Mesenchymal stem cell (in vitro differentiated cells and primary cell): Measurements from ENCODE around the gene RPIA.

Source experiments
- DNase-seq: peaks from one replicate; pipeline ENCODE4 v3.0.0-alpha.2; 2013
- H2AFZ ChIP-seq: one replicate; pipeline ENCODE4 v1.6.1; 2013; ENCODE audit warnings: low read depth, mild to moderate bottlenecking, control low read depth, inconsistent platforms, low read length, moderate library complexity
- H2AK5ac ChIP-seq: 2 replicates; pipeline ENCODE4 v1.6.1; 2013; ENCODE audit warnings: low read length, moderate library complexity, mild to moderate bottlenecking, inconsistent platforms; ENCODE audit not compliant: severe bottlenecking
- H2BK120ac ChIP-seq: one replicate; pipeline ENCODE4 v1.6.1; 2013; ENCODE audit warnings: low read depth, mild to moderate bottlenecking, inconsistent platforms, low read length, moderate library complexity
- H2BK12ac ChIP-seq, 2 experiments: one replicate each; pipeline ENCODE4 v1.6.1; 2013; ENCODE audit warnings: inconsistent platforms in 2 of 2, low read length in 2 of 2, mild to moderate bottlenecking in 2 of 2, moderate library complexity in 2 of 2, control low read depth in 1 of 2
- H2BK15ac ChIP-seq: one replicate; pipeline ENCODE4 v1.6.1; 2013; ENCODE audit warnings: mild to moderate bottlenecking, low read depth, inconsistent platforms; ENCODE audit not compliant: poor library complexity, severe bottlenecking
- H2BK5ac ChIP-seq: 2 replicates; pipeline ENCODE4 v1.6.1; 2013; ENCODE audit warnings: low read depth, mild to moderate bottlenecking, low read length, control low read depth, inconsistent platforms; ENCODE audit not compliant: poor library complexity, severe bottlenecking
- H3K14ac ChIP-seq, 2 experiments: one replicate each; pipeline ENCODE4 v1.6.1; 2013; ENCODE audit warnings: inconsistent platforms in 2 of 2, low read length in 2 of 2, control low read depth in 1 of 2, mild to moderate bottlenecking in 1 of 2, moderate library complexity in 1 of 2
- H3K18ac ChIP-seq, 2 experiments: one replicate each; pipeline ENCODE4 v1.6.1; 2013; ENCODE audit warnings: inconsistent platforms in 2 of 2, low read length in 2 of 2, control low read depth in 1 of 2, low read depth in 1 of 2, mild to moderate bottlenecking in 1 of 2
- H3K23ac ChIP-seq, 2 experiments: one replicate each; pipeline ENCODE4 v1.6.1; 2013; ENCODE audit warnings: inconsistent platforms in 2 of 2, low read length in 2 of 2, mild to moderate bottlenecking in 2 of 2, moderate library complexity in 2 of 2, control low read depth in 1 of 2
- H3K27ac ChIP-seq: 2 replicates; pipeline ENCODE4 v1.5.1; 2013; ENCODE audit warnings: mild to moderate bottlenecking, moderate library complexity, low read length, control low read depth, inconsistent platforms; ENCODE audit not compliant: poor library complexity, severe bottlenecking
- H3K27me3 ChIP-seq, 2 experiments: 2 replicates each; pipeline versions ENCODE4 v1.6.1 to v1.7.0; 2013; ENCODE audit warnings: low read length in 2 of 2, mild to moderate bottlenecking in 2 of 2, moderate library complexity in 2 of 2, control low read depth in 1 of 2, inconsistent platforms in 1 of 2; ENCODE audit not compliant: control insufficient read depth in 1 of 2, insufficient read depth in 1 of 2
- H3K36me3 ChIP-seq, 2 experiments: 2 replicates each; pipeline versions ENCODE4 v1.6.1 to v1.7.0; 2013; ENCODE audit warnings: low read length in 2 of 2, control low read depth in 1 of 2, inconsistent platforms in 1 of 2, low read depth in 1 of 2, mild to moderate bottlenecking in 1 of 2; ENCODE audit not compliant: insufficient read depth in 2 of 2, control insufficient read depth in 1 of 2
- H3K4ac ChIP-seq, 2 experiments: one replicate each; pipeline ENCODE4 v1.6.1; 2013; ENCODE audit warnings: inconsistent platforms in 2 of 2, low read length in 2 of 2, mild to moderate bottlenecking in 2 of 2, moderate library complexity in 2 of 2, control low read depth in 1 of 2, low read depth in 1 of 2
- H3K4me1 ChIP-seq: 2 replicates; pipeline ENCODE4 v1.6.1; 2013; ENCODE audit warnings: low read depth, low read length, control low read depth; ENCODE audit not compliant: control insufficient read depth, insufficient read depth
- H3K4me2 ChIP-seq: 2 replicates; pipeline ENCODE4 v1.6.1; 2013; ENCODE audit warnings: low read length, mild to moderate bottlenecking, inconsistent platforms; ENCODE audit not compliant: poor library complexity, severe bottlenecking
- H3K4me3 ChIP-seq, 2 experiments: 2 replicates each; pipeline versions ENCODE4 v1.5.1 to v1.7.0; 2013; ENCODE audit warnings: low read length in 2 of 2, mild to moderate bottlenecking in 2 of 2, control low read depth in 1 of 2, low read depth in 1 of 2; ENCODE audit not compliant: insufficient read depth in 1 of 2
- H3K79me1 ChIP-seq: replicated peaks from 2 replicates; pipeline ENCODE4 v1.6.1; 2013; ENCODE audit warnings: mild to moderate bottlenecking, control low read depth, low read length, inconsistent platforms; ENCODE audit not compliant: poor library complexity, severe bottlenecking
- H3K9ac ChIP-seq: 2 replicates; pipeline ENCODE4 v1.7.0; 2013; ENCODE audit warnings: mild to moderate bottlenecking, low read length, moderate library complexity
- H3K9me3 ChIP-seq: 2 replicates; pipeline ENCODE4 v1.7.0; 2013; ENCODE audit warnings: mild to moderate bottlenecking, low read length; ENCODE audit not compliant: control insufficient read depth
- H4K8ac ChIP-seq: one replicate; pipeline ENCODE4 v1.6.1; 2013; ENCODE audit warnings: inconsistent platforms, mild to moderate bottlenecking, low read length, moderate library complexity
- H4K91ac ChIP-seq: one replicate; pipeline ENCODE4 v1.6.1; 2013; ENCODE audit warnings: mild to moderate bottlenecking, low read length, inconsistent platforms
- WGBS: methylation state at CpG from one replicate; pipeline ENCODE4 v1.1.7; 2013; ENCODE audit warnings: mixed read lengths; 5-methylcytosine and 5-hydroxymethylcytosine counted together

Gene RPIA

DNA sequence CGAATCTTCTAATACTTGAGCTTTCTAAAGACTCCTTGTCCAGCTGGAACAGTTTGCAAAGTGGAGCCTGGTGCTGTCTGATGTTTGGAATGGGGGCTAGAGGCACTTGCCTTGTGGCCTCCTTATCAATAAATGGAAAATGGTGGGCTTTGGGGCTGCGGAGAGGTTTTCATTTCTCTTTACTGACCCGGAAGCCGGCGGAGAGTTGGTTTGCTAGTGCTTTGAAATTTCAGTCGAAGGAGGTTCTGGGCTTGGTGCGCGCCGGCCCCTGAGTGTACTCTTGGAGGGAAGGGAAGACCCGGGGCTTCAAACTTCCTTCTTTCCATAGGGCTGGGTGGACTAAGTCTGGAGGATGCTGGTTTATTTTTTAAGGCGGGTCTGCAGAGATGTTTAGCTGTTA is 714 bp downstream of the RPIA start:
- H3K4me3 ChIP-seq = peak overlapping the region; percentile 92 to 98
- peak overlapping the region; percentile 90 for H3K9ac ChIP-seq
- H4K8ac ChIP-seq = no peak overlapping the region
- no peak overlapping the region for H2BK12ac ChIP-seq
- H3K27ac ChIP-seq = peak overlapping the region; percentile 14
- H3K18ac ChIP-seq = peak overlapping the region in 1 of 2 experiments; percentile 61
- no peaks in the 10 kb centered on the region for H3K9me3 ChIP-seq
- no peaks in the 10 kb centered on the region for H3K27me3 ChIP-seq
- H3K4me1 ChIP-seq = peaks cover 4% of the 10 kb centered on the region
- no peak overlapping the region for H2BK120ac ChIP-seq
- H3K23ac ChIP-seq = peak overlapping the region in 1 of 2 experiments; percentile 37
- 10% methylated on average over 11 of the region's 11 CpGs for WGBS
- H3K36me3 ChIP-seq = no peaks in the 10 kb centered on the region
- peak overlapping the region; percentile 99 for H2AFZ ChIP-seq
- peaks cover 25% of the 10 kb centered on the region for H3K79me1 ChIP-seq
- H2BK15ac ChIP-seq = peak overlapping the region; percentile 39
- H4K91ac ChIP-seq = no peak overlapping the region
- no peak overlapping the region for H3K14ac ChIP-seq
- peak overlapping the region; percentile 94 for H3K4me2 ChIP-seq
- H2BK5ac ChIP-seq = no peak overlapping the region
- H2AK5ac ChIP-seq = no peak overlapping the region
- peak; percentile 36 for DNase-seq
- H3K4ac ChIP-seq = no peak overlapping the region

DNA sequence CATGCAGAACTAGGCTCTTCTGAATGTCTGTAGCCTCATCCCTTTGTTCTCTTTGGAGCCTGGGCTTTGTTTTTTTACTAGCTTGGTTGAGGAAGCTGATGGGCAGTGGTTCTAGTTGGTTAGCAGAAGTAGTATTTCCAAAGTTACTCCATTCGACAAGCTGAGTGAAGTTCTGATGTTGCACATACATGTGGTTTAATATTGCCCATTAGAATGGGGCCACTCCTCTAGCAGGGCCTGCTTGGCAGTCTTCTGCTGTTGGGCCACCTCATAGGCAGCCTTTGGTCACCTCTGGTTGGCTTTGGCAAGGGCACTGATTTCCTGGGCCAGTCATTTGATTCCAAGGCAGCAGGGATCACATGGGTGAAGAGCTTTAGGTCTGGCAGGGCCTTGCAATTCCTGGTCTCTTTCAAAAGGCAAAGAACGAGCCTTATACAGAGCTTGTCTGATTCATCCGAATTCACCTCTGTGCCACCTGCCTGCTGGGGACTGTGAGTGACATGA is 2.5 kb downstream of the RPIA start:
- H3K4ac ChIP-seq = no peak overlapping the region
- no peak for DNase-seq
- H3K4me1 ChIP-seq = peaks cover 4% of the 10 kb centered on the region
- no peak overlapping the region for H4K91ac ChIP-seq
- no peaks in the 10 kb centered on the region for H3K27me3 ChIP-seq
- H2BK120ac ChIP-seq = no peak overlapping the region
- no peak overlapping the region for H2AK5ac ChIP-seq
- H3K9ac ChIP-seq = no peak overlapping the region
- no peak overlapping the region for H3K4me3 ChIP-seq
- H3K27ac ChIP-seq = no peak overlapping the region
- no peak overlapping the region for H4K8ac ChIP-seq
- H3K18ac ChIP-seq = no peak overlapping the region
- peaks cover 36% of the 10 kb centered on the region for H3K79me1 ChIP-seq
- H2AFZ ChIP-seq = no peak overlapping the region
- no peak overlapping the region for H2BK12ac ChIP-seq
- peaks cover under 1 to 3% of the 10 kb centered on the region in 2 experiments for H3K36me3 ChIP-seq
- no peak overlapping the region for H3K4me2 ChIP-seq
- WGBS = 89% methylated on average over 3 of the region's 3 CpGs
- H3K14ac ChIP-seq = no peak overlapping the region
- no peak overlapping the region for H3K23ac ChIP-seq
- no peaks in the 10 kb centered on the region for H3K9me3 ChIP-seq
- no peak overlapping the region for H2BK15ac ChIP-seq
- no peak overlapping the region for H2BK5ac ChIP-seq

DNA sequence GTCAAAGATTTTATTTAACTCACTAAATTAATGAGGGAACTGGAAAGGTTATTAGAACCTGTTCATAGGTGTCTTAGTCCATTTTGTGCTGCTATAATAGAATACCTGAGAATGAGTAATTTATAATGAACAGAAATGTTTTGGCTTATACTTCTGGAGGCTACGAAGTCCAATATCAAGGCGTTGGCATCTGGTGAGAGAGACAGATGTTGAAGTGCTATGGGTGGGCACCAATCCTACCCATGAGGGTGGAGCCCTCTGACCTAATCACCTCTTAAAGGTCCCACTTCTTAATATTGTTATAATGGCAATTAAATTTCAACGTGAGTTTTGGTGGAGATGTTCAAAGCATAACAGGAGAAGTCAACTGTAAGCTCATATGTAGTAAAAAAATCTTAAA is 5.1 kb downstream of the RPIA start:
- Histone ChIP-seq H3K4me1 (no peaks in the 10 kb centered on the region), H3K79me1 (peaks cover 41% of the 10 kb centered on the region), H3K18ac (no peak overlapping the region), H3K9me3 (no peaks in the 10 kb centered on the region), H3K36me3 (peaks cover 5 to 18% of the 10 kb centered on the region in 2 experiments), H2AFZ (no peak overlapping the region), H2BK5ac (no peak overlapping the region), H2BK120ac (no peak overlapping the region), H3K23ac (no peak overlapping the region), H3K14ac (no peak overlapping the region), H4K91ac (no peak overlapping the region), H2BK12ac (no peak overlapping the region), H3K4me2 (no peak overlapping the region), H3K4me3 (no peak overlapping the region), H3K4ac (no peak overlapping the region), H2AK5ac (no peak overlapping the region), H4K8ac (no peak overlapping the region), H3K27ac (no peak overlapping the region), H3K9ac (no peak overlapping the region), H2BK15ac (no peak overlapping the region), H3K27me3 (no peaks in the 10 kb centered on the region)
- WGBS = 100% methylated on average over 2 of the region's 3 CpGs
- no peak for DNase-seq

DNA sequence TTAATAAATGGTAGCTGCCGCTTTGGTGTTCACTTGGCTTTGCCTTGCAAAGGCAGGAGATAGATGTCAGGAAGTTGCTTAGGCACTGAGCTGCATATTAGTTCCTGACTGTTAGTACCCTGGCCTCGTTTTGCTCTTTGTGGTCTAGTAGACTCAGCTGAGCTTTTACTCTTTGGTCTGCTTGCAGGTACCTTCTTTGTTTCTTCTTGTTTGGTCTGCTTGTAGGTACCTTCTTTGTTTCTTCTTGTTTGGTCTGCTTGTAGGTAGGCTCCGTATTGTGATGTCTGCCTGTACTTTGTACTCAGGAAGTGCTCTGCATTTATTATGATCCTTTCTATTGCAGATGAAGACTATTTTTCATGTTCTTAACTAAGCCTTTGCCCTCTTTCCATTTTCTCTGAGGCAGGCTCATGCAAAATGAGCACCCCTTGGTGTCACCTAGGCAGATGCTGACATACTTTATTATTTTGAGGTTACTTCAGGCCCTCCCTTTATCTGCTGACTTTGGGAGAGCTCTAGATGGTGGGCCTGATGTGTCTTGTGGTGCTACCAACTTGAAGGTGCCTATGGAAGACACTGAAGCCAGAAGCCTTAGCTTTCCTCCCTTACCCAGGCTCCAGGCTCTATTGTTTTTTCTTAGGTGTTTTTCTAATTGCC is 6.0 kb downstream of the RPIA start:
- Histone ChIP-seq H4K8ac (no peak overlapping the region), H3K4me1 (no peaks in the 10 kb centered on the region), H3K23ac (no peak overlapping the region), H3K9me3 (no peaks in the 10 kb centered on the region), H3K27me3 (no peaks in the 10 kb centered on the region), H3K14ac (no peak overlapping the region), H3K36me3 (peaks cover 8 to 23% of the 10 kb centered on the region in 2 experiments), H3K4me3 (no peak overlapping the region), H2BK15ac (no peak overlapping the region), H4K91ac (no peak overlapping the region), H3K4me2 (no peak overlapping the region), H2AK5ac (no peak overlapping the region), H3K18ac (no peak overlapping the region), H2BK5ac (no peak overlapping the region), H3K79me1 (peaks cover 41% of the 10 kb centered on the region), H3K9ac (no peak overlapping the region), H2BK120ac (no peak overlapping the region), H3K4ac (no peak overlapping the region), H2AFZ (no peak overlapping the region), H2BK12ac (no peak overlapping the region), H3K27ac (no peak overlapping the region)
- WGBS = 91% methylated on average over 3 of the region's 3 CpGs
- no peak for DNase-seq
